ENCODE results near the gene GPS2.

DNA sequence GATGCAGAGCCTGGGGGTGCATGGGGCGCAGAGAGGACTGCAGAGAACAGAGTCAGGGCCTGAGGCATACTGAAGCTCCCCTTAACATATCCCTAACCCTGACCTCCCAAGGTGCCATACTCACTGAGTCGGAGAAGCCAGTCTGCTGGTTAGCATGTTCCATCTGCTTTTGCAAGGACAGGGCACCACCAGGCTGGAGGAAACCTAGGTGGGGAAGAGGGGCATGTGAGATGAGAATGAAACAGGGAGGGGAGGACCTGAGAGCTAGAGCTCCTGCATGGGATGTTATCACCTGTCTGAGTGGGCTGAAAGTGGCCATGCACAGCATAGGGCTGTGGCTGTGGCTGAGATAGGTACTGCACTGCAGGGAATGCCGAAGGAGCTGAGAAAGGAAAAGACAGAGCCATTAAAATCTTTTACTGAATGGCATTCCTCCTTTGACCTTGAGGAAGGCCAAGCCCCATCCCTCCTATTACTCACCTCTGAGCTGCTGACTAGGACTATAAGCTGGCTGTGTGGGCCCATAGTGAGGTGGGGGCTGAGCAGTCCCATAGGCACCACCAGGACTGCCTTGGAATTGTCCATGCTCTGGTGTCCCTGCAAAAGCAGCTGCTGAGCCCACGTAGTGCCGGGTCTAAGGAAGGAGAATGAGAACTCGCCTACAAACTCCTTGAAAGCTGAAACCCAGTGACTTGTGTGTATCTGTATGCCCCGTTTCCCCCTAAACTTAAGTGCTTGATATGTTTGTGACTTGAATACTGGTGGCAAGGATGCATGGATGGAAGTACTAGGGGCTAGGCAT lies 1.9 kb downstream of the GPS2 start:
- TF ChIP-seq, protein P1, sequence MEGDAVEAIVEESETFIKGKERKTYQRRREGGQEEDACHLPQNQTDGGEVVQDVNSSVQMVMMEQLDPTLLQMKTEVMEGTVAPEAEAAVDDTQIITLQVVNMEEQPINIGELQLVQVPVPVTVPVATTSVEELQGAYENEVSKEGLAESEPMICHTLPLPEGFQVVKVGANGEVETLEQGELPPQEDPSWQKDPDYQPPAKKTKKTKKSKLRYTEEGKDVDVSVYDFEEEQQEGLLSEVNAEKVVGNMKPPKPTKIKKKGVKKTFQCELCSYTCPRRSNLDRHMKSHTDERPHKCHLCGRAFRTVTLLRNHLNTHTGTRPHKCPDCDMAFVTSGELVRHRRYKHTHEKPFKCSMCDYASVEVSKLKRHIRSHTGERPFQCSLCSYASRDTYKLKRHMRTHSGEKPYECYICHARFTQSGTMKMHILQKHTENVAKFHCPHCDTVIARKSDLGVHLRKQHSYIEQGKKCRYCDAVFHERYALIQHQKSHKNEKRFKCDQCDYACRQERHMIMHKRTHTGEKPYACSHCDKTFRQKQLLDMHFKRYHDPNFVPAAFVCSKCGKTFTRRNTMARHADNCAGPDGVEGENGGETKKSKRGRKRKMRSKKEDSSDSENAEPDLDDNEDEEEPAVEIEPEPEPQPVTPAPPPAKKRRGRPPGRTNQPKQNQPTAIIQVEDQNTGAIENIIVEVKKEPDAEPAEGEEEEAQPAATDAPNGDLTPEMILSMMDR (IDR thresholded peaks at IDR 0.05), result no peak
- TF ChIP-seq POLR2A (IDR thresholded peaks at IDR 0.05) (no peak), EP300 (IDR thresholded peaks at IDR 0.05) (no peak)
